Calu3 (cell line): ENCODE measurements around the gene TMEM174. TPM values are rescaled to one million over a fixed set of nuclear protein-coding genes. Genes with fewer than 3 reads are reported as not detected.

Source experiments
- BruUV-seq: library from RNA; stranded (reverse); fragments of 400-500 nt; replicated peaks from 2 replicates; lab custom pipeline; 2021; lab: Mats Ljungman, UMichigan
- CTCF ChIA-PET: fragments of 300-600 bp; sonication (Branson Sonifier 250); formaldehyde crosslinking; loops from one replicate; lab custom pipeline; 2022; ENCODE audit warnings: antibody characterized with exemption; lab: Charles Lee
- DNase-seq: peaks from one replicate; pipeline ENCODE4 v3.0.0; 2022
- H3K27ac Mint-ChIP-seq: one replicate; pipeline ENCODE4 v1.8.0; 2022; ENCODE audit warnings: mixed read lengths; ENCODE audit not compliant: unreplicated experiment
- H3K27me3 Mint-ChIP-seq: one replicate; pipeline ENCODE4 v1.8.0; 2022; ENCODE audit warnings: mixed read lengths; ENCODE audit not compliant: unreplicated experiment
- H3K36me3 Mint-ChIP-seq: one replicate; pipeline ENCODE4 v1.8.0; 2022; ENCODE audit warnings: mild to moderate bottlenecking, moderate library complexity, mixed read lengths; ENCODE audit not compliant: insufficient read depth, unreplicated experiment
- H3K4me1 Mint-ChIP-seq: one replicate; pipeline ENCODE4 v1.8.0; 2022; ENCODE audit warnings: mild to moderate bottlenecking, low read depth, mixed read lengths; ENCODE audit not compliant: unreplicated experiment
- H3K4me3 Mint-ChIP-seq: one replicate; pipeline ENCODE4 v1.8.0; 2022; ENCODE audit warnings: mild to moderate bottlenecking, low read depth, moderate library complexity, mixed read lengths; ENCODE audit not compliant: unreplicated experiment
- H3K9me3 Mint-ChIP-seq: one replicate; pipeline ENCODE4 v1.8.0; 2022; ENCODE audit warnings: low read depth, mixed read lengths; ENCODE audit not compliant: unreplicated experiment
- CTCF ChIP-seq: fragments of 200-600 bp; IDR thresholded peaks from one replicate; pipeline ENCODE4 v1.8.0; 2022; ENCODE audit warnings: antibody characterized with exemption; ENCODE audit not compliant: unreplicated experiment
- intact Hi-C: fragments of 100-400 bp; cut with micrococcal nuclease; formaldehyde crosslinking; loops from one replicate; pipeline ENCODE4 v1.10.0; 2022; ENCODE audit not compliant: unreplicated experiment
- total RNA-seq: library from RNA; stranded (reverse); gene quantifications from 2 replicates; pipeline ENCODE4 v1.2.3, GENCODE V29; 2022

The TMEM174 gene
- total RNA-seq, 1 experiment from 2014 or later = not detected

- no peaks in the 10 kb centered on the region for H3K36me3 Mint-ChIP-seq
- H3K27me3 Mint-ChIP-seq = no peaks in the 10 kb centered on the region
- no peaks in the 10 kb centered on the region for H3K9me3 Mint-ChIP-seq
- no peak overlapping the region for H3K4me3 Mint-ChIP-seq
- BruUV-seq = no TSS peak
- TF ChIP-seq CTCF = no peak
- CTCF ChIA-PET = no interaction called here
- intact Hi-C loops = no loop called here
- H3K4me1 Mint-ChIP-seq = peaks cover 17% of the 10 kb centered on the region
- no peak overlapping the region for H3K27ac Mint-ChIP-seq
- no peak for DNase-seq
Measured at GRCh38 chr5:73135021-73135420, 38.0 kb upstream of the TMEM174 start.

- H3K36me3 Mint-ChIP-seq = no peaks in the 10 kb centered on the region
- no peak overlapping the region for H3K27ac Mint-ChIP-seq
- no peak for DNase-seq
- no peaks in the 10 kb centered on the region for H3K27me3 Mint-ChIP-seq
- H3K9me3 Mint-ChIP-seq = no peaks in the 10 kb centered on the region
- CTCF ChIA-PET = no interaction called here
- peak; percentile 13 for TF ChIP-seq CTCF
- no peak overlapping the region for H3K4me3 Mint-ChIP-seq
- no TSS peak for BruUV-seq
- peaks cover 17% of the 10 kb centered on the region for H3K4me1 Mint-ChIP-seq
- intact Hi-C loops = no loop called here
Measured at GRCh38 chr5:73135429-73136054, 37.5 kb upstream of the TMEM174 start.

GRCh38 chr5:73136055-73136562 lies 36.9 kb upstream of the TMEM174 start:
- Mint-ChIP-seq H3K4me3 (no peak overlapping the region), H3K9me3 (no peaks in the 10 kb centered on the region), H3K36me3 (no peaks in the 10 kb centered on the region), H3K27me3 (no peaks in the 10 kb centered on the region), H3K27ac (no peak overlapping the region), H3K4me1 (peaks cover 17% of the 10 kb centered on the region)
- intact Hi-C loops = no loop called here
- CTCF ChIA-PET = no interaction called here
- DNase-seq = no peak
- BruUV-seq = no TSS peak
- no peak for TF ChIP-seq CTCF

- DNase-seq = no peak
- CTCF ChIA-PET = no interaction called here
- no peak overlapping the region for H3K4me3 Mint-ChIP-seq
- H3K4me1 Mint-ChIP-seq = peaks cover 8% of the 10 kb centered on the region
- no peak for TF ChIP-seq CTCF
- H3K27me3 Mint-ChIP-seq = no peaks in the 10 kb centered on the region
- H3K9me3 Mint-ChIP-seq = no peaks in the 10 kb centered on the region
- intact Hi-C loops = no loop called here
- no peaks in the 10 kb centered on the region for H3K36me3 Mint-ChIP-seq
- H3K27ac Mint-ChIP-seq = no peak overlapping the region
- no TSS peak for BruUV-seq
Measured at GRCh38 chr5:73137563-73138530, 35.1 kb upstream of the TMEM174 start.
